HepG2 (cell line): ENCODE measurements around the gene ANKRD39. TPM values are rescaled to one million over a fixed set of nuclear protein-coding genes. Genes with fewer than 3 reads are reported as not detected.

Experiments used
- ATAC-seq: fragments of 200-7000 bp; cut with Tn5 transposase; 3 replicates; pipeline ENCODE4 v1.9.1; 2020; ENCODE audit warnings: mild to moderate bottlenecking, moderate library complexity
- BruUV-seq: library from RNA; stranded (reverse); fragments of 400-500 nt; replicated peaks from 2 replicates; lab custom pipeline; 2021; lab: Mats Ljungman, UMichigan
- CTCF ChIA-PET: fragments of 300-600 bp; formaldehyde crosslinking; extraction: SDS; loops from one replicate; lab custom pipeline; 2021; ENCODE audit warnings: low total read pairs, inconsistent platforms, low intra/inter-chr PET ratio; lab: Yijun Ruan, JAX
- POLR2A ChIA-PET: fragments of 350-600 bp; sonication (Branson Sonifier 250); formaldehyde crosslinking; loops from one replicate; lab custom pipeline; 2020; ENCODE audit warnings: antibody characterized with exemption, inconsistent platforms; lab: Yijun Ruan, JAX
- DNase-seq: peaks from one replicate; pipeline ENCODE4 v3.0.0-alpha.2; 2015; ENCODE audit warnings: low spot score
- FAIRE-seq: peaks from 3 replicates; lab custom pipeline; 2011; peaks lifted over from hg19 to GRCh38; lab: Jason Lieb, UNC
- H2AFZ ChIP-seq: one replicate; pipeline ENCODE4 v1.6.1; 2011; ENCODE audit warnings: low read length, inconsistent platforms
- H3K27ac ChIP-seq: fragments of 300-600 bp; 3 replicates; pipeline ENCODE4 v1.8.0; 2011; ENCODE audit warnings: mixed run types, mild to moderate bottlenecking, mixed read lengths, low read length, inconsistent platforms; ENCODE audit not compliant: insufficient read depth; ENCODE audit errors: extremely low read length
- H3K27me3 ChIP-seq, 2 experiments: fragments of 200-600 bp in 1 of 2; 2 replicates in 1 of 2; 3 replicates in 1 of 2; pipeline versions ENCODE4 v1.6.0 to v1.8.0; 2011; ENCODE audit warnings: low read length in 2 of 2, mild to moderate bottlenecking in 2 of 2, moderate library complexity in 2 of 2, inconsistent platforms in 1 of 2; ENCODE audit not compliant: insufficient read depth in 2 of 2, control insufficient read depth in 1 of 2
- H3K36me3 ChIP-seq, 2 experiments: fragments of 200-600 bp in 1 of 2; replicated peaks in 1 of 2; 2 replicates in 1 of 2; 3 replicates in 1 of 2; pipeline versions ENCODE4 v1.5.1 to v1.8.0; 2011; ENCODE audit warnings: low read length in 2 of 2, inconsistent platforms in 1 of 2; ENCODE audit not compliant: insufficient read depth in 2 of 2, control insufficient read depth in 1 of 2
- H3K4me1 ChIP-seq: 2 replicates; pipeline ENCODE4 v1.5.1; 2012; ENCODE audit warnings: low read length, inconsistent platforms; ENCODE audit not compliant: insufficient read depth
- H3K4me2 ChIP-seq: 2 replicates; pipeline ENCODE4 v1.6.0; 2011; ENCODE audit warnings: low read depth, low read length, inconsistent platforms
- H3K4me3 ChIP-seq, 3 experiments: fragments of 200-600 bp in 1 of 3; sonication (generic), shearing (Covaris generic) in 1 of 3; replicated peaks in 1 of 3; 2 replicates each; pipeline ENCODE4 v1.5.1; 2011 to 2016; ENCODE audit warnings: low read length in 3 of 3, inconsistent platforms in 2 of 3, low read depth in 2 of 3, mild to moderate bottlenecking in 2 of 3, control low read depth in 1 of 3, mixed read lengths in 1 of 3; ENCODE audit not compliant: insufficient read depth in 1 of 3
- H3K79me2 ChIP-seq: one replicate; pipeline ENCODE4 v1.6.1; 2011; ENCODE audit warnings: low read length, inconsistent platforms; ENCODE audit not compliant: insufficient read depth
- H3K9ac ChIP-seq: 2 replicates; pipeline ENCODE4 v1.6.0; 2011; ENCODE audit warnings: mild to moderate bottlenecking, low read depth, low read length, inconsistent platforms; ENCODE audit not compliant: insufficient read depth
- H3K9me3 ChIP-seq: 2 replicates; pipeline ENCODE4 v1.5.1; 2012; ENCODE audit warnings: mild to moderate bottlenecking, low read length
- H4K20me1 ChIP-seq: 2 replicates; pipeline ENCODE4 v1.6.0; 2011; ENCODE audit warnings: inconsistent platforms, mild to moderate bottlenecking, low read length, moderate library complexity; ENCODE audit not compliant: insufficient read depth
- AGO2 ChIP-seq: fragments of 200-400 bp; formaldehyde crosslinking; optimal IDR thresholded peaks from 2 replicates; pipeline ENCODE3; 2017; ENCODE audit warnings: mild to moderate bottlenecking, low read depth, low read length, moderate library complexity
- AKAP8 ChIP-seq: sonication (generic); formaldehyde crosslinking; IDR thresholded peaks from 2 replicates; pipeline ENCODE4 v1.5.1; 2020; ENCODE audit warnings: mild to moderate bottlenecking, missing genetic modification reagents
- ATRX ChIP-seq: sonication (generic); formaldehyde crosslinking; IDR thresholded peaks from 2 replicates; pipeline ENCODE4 v1.4.0; 2020; ENCODE audit warnings: missing genetic modification reagents, borderline replicate concordance
- CHD4 ChIP-seq: fragments of 200-600 bp; sonication (generic); IDR thresholded peaks from 2 replicates; pipeline ENCODE4 v1.7.0; 2017; ENCODE audit warnings: mild to moderate bottlenecking, low read length, borderline replicate concordance
- POLR2G ChIP-seq: fragments of 200-400 bp; formaldehyde crosslinking; IDR thresholded peaks from 2 replicates; pipeline ENCODE4 v1.6.1; 2018; ENCODE audit warnings: mild to moderate bottlenecking, low read depth, low read length, moderate library complexity
- RBFOX2 ChIP-seq: fragments of 200-400 bp; formaldehyde crosslinking; IDR thresholded peaks from 2 replicates; pipeline ENCODE4 v1.6.1; 2017; ENCODE audit warnings: low read depth, mild to moderate bottlenecking, low read length
- ZNF275 ChIP-seq: sonication (generic); formaldehyde crosslinking; IDR thresholded peaks from 2 replicates; pipeline ENCODE4 v1.8.0; 2022; ENCODE audit warnings: missing genetic modification reagents, mild to moderate bottlenecking, inconsistent platforms, borderline replicate concordance
- WGBS: methylation state at CpG from one replicate; pipeline ENCODE4 v1.1.6; 2017; ENCODE audit warnings: low lambda C conversion rate; 5-methylcytosine and 5-hydroxymethylcytosine counted together
- in situ Hi-C: cut with HindIII; loops from 2 replicates; pipeline ENCODE4 v1.10.0; 2017; ENCODE audit warnings: low pct_unique_long_range_greater_than_20kb; ENCODE audit not compliant: extremely low pct_ligation_motif_present
- intact Hi-C: fragments of 100-400 bp; cut with micrococcal nuclease; formaldehyde crosslinking; loops from one replicate; pipeline ENCODE4 v1.10.0; 2022; ENCODE audit not compliant: unreplicated experiment
- polyA plus RNA-seq, 8 experiments: library from polyadenylated mRNA; depleted of rRNA in 3 of 8; stranded (reverse) in 7 of 8; unstranded in 1 of 8; fragments of >200 nt; fragmentation: Illumina TruSeq in 4 of 8; extraction: Trizol in 4 of 8; gene quantifications; 2 replicates each; pipeline versions ENCODE4 v1.2.1 to v1.2.3, GENCODE V29; 2011 to 2016; ENCODE audit warnings: low read depth in 4 of 8, missing spikeins in 1 of 8, mixed read lengths in 1 of 8; ENCODE audit not compliant: insufficient read depth in 1 of 8
- total RNA-seq, 5 experiments: library from RNA; depleted of rRNA; stranded (reverse); fragments of >200 nt; fragmentation: Illumina TruSeq; extraction: Trizol; gene quantifications; 2 replicates each; pipeline ENCODE4 v1.2.3, GENCODE V29; 2016; ENCODE audit warnings: low read depth in 1 of 5

ANKRD39 gene
- total and polyA plus RNA-seq, 2 of the 13 experiments (the other 11 are each of a cell fraction or from before 2014, with no cell fraction given) = 23.2 to 24.8 TPM

GRCh38 chr2:96825057-96825456, 32.8 kb downstream of the ANKRD39 start:
- WGBS = 94% methylated on average over 13 of the region's 14 CpGs
- H3K9ac ChIP-seq = no peak overlapping the region
- ChIA-PET CTCF (no interaction called here), POLR2A (interaction anchor here (1.4 to 1.5 kb wide), 4 partner anchors 9 to 43 kb away, joined by 4 to 12 read pairs (median 6); partner anchors contain the start of gene ANKRD39)
- H4K20me1 ChIP-seq = peaks cover 54% of the 10 kb centered on the region
- H3K79me2 ChIP-seq = peaks cover 56% of the 10 kb centered on the region
- intact Hi-C loops = no loop called here
- TF ChIP-seq POLR2G = 0 out of 2 replicates have a peak, but pooled peaks have one; percentile 4
- no peak for TF ChIP-seq CHD4
- TF ChIP-seq AKAP8 (CRISPR knock-in tag) = peak; percentile 56; the same call in 1 of the 2 replicates
- TF ChIP-seq RBFOX2 = 0 out of 2 replicates have a peak, but pooled peaks have one; percentile 20
- TF ChIP-seq AGO2 = peak; percentile 68
- TF ChIP-seq ZNF275 (CRISPR knock-in tag) = no peak
- TF ChIP-seq ATRX (CRISPR knock-in tag) = no peak
- in situ Hi-C loops = no loop called here
- no peaks in the 10 kb centered on the region for H3K9me3 ChIP-seq
- H3K4me2 ChIP-seq = no peak overlapping the region
- peaks cover 45% of the 10 kb centered on the region for H3K4me1 ChIP-seq
- peaks cover 41 to 81% of the 10 kb centered on the region in 2 experiments for H3K36me3 ChIP-seq
- FAIRE-seq (no peak), ATAC-seq (no peak), DNase-seq (no peak)
- no peak overlapping the region for H3K27ac ChIP-seq
- BruUV-seq = no TSS peak
- no peak overlapping the region for H2AFZ ChIP-seq
- no peaks in the 10 kb centered on the region for H3K27me3 ChIP-seq
- H3K4me3 ChIP-seq = no peak overlapping the region
